HG03135 (cell line): Measurements from ENCODE around the gene TMIGD2.
"Not testable (repeated sequence)": the region's sequence is repeated elsewhere in the genome, so short reads cannot be mapped to it uniquely, and the experiment has no call there.

Experiments
- ATAC-seq: cut with Tn5 transposase; IDR thresholded peaks from one replicate; pipeline ENCODE4 v1.9.1; 2021; ENCODE audit warnings: mild to moderate bottlenecking, moderate library complexity; ENCODE audit not compliant: unreplicated experiment

The TMIGD2 gene, protein sequence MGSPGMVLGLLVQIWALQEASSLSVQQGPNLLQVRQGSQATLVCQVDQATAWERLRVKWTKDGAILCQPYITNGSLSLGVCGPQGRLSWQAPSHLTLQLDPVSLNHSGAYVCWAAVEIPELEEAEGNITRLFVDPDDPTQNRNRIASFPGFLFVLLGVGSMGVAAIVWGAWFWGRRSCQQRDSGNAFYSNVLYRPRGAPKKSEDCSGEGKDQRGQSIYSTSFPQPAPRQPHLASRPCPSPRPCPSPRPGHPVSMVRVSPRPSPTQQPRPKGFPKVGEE

DNA sequence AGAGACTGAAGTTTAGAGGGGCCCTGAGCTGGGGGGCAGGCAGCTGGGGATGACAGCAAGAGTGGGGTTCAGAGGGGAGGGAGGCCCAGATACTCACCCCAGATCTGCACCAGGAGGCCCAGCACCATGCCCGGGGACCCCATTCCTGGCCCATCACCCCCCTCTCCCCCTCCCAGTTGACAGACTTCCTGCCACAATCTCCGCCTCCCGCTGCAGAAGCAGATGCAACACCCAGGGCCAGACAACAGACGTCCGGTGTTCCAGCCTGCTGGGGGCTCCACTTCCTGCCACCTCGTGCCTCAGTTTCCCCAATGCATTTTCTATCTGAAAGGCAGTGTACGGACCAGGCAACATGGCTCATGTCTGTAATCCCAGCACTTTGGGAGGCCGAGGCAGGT is at the start of gene TMIGD2:
TSS of gene TMIGD2 (minus strand) at position 147 of the 398 bp plus-strand sequence. CDS start at position 143, 4 bp downstream.
- ATAC-seq = no peak

DNA sequence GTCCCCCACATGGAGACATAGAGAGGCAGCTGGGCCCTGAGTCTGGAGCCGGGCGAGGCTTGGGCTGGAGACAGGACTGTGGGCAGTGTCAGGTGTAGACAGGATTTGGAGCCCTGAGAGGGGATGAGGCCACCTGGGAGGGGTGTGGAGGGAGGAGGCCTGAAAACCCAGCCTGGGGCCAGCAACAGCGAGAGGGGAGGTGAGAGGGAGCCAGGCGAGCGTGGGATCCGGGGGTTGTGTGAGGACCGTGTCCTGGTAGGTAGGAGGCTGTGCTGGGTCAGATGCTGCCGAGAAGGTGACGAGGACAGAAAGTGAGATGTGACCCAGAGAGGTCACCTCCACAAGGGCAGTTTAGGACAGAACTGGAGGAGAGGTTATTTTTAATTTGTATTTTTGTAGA is 48.5 kb upstream of the TMIGD2 start:
- ATAC-seq = no peak

DNA sequence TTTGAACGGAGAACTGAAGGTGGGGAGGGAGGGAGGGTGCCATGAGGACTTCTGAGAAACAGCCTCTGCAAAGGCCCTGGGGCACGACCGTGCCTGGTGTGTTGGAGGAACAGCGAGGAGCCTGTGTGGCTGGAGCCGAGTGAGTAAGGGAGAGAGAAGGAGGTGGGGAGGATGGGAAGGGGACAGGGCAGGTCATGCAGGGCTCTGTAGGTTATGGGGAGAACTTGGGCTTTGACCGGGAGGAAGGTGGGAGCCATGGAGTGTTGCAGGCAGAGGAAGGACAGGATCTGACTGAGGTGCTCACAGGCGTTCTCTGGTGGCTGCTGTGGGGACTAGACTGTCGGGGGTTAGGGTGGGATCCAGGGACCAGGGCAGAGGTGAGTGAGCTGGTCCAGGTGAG is 47.9 kb upstream of the TMIGD2 start:
- ATAC-seq = no peak

DNA sequence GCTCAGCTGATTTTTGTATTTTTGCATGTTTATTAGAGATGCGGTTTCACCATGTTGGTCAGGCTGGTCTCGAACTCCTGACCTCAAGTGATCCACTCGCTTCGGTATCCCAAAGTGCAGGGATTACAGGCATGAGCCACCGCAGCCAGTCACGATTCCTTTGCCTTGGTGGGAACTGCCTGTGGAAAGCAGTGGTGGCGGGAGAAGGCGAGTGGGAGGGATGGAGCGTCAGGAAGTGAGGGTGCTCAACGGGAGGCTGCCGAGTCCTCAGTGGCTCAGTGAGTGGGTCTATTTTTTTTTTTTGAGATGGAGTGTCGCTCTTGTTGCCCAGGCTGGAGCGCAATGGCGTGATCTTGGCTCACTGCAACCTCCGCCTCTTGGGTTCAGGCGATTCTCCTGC is 47.0 kb upstream of the TMIGD2 start:
- not testable (repeated sequence) for ATAC-seq

DNA sequence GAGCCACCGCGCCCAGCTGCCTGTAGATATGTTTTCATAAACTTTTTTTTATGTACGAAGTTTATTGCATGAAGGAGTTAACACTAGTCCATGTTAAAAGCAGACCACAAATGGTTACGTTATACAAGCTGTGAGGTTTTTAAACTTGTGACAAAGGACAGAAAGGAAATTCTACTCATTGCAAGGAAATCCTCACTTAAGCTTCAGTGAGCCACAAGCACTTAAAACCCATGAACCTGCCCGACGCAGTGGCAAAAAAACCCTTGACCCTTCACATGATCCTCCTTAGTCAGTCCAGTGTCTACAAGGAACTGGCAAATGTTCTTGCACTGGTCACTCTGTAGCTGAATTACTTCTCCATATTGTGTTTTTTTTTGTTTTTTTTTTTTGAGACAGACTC is 45.3 kb upstream of the TMIGD2 start:
- ATAC-seq = no peak

DNA sequence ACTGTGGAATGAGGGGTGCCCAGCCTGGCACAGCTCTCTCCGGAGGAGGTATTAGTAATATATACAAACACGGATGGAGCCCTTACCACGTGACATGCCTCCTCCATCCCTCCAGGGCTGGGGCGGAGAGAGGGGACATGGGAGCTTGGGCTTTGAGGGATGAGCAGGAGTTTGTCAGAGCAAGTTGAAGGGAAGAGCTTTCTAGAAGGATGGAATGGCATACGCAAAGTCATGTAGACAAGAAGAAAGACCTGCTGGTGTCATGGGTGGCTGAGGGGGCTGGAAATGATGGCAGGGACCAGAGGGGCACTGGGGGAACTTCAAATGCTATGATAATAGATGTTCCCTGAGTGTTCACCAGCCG is 43.8 kb upstream of the TMIGD2 start:
- ATAC-seq = no peak

DNA sequence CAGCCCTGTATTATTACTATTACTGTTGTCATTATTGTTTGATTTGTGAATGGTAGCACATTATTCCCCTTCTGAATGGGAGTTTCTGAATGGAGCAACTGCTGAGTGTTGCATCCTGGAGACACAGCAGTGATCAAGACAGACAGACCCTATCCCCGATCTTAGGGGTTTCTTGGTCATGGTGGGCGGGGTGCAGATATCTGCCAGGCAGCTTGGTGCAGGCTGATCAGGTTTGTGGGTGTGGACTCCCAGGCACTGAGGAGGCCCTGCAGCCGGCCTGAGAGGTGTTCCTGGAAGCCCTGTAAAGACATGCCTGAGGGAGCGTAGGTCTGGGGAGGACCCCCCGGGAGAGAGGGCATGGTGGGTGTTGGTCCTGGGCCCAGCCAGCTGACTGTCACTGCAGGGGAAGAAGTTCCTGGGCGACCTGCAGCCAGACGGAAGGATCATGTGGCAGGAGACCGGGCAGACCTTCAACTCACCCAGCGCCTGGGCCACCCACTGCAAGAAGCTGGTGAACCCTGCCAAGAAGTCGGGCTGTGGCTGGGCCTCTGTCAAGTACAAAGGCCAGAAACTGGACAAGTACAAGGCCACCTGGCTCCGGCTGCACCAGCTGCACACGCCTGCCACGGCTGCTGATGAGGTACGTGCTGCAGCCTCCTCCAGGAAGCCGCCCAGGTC is 43.3 kb upstream of the TMIGD2 start:
- ATAC-seq = no peak

DNA sequence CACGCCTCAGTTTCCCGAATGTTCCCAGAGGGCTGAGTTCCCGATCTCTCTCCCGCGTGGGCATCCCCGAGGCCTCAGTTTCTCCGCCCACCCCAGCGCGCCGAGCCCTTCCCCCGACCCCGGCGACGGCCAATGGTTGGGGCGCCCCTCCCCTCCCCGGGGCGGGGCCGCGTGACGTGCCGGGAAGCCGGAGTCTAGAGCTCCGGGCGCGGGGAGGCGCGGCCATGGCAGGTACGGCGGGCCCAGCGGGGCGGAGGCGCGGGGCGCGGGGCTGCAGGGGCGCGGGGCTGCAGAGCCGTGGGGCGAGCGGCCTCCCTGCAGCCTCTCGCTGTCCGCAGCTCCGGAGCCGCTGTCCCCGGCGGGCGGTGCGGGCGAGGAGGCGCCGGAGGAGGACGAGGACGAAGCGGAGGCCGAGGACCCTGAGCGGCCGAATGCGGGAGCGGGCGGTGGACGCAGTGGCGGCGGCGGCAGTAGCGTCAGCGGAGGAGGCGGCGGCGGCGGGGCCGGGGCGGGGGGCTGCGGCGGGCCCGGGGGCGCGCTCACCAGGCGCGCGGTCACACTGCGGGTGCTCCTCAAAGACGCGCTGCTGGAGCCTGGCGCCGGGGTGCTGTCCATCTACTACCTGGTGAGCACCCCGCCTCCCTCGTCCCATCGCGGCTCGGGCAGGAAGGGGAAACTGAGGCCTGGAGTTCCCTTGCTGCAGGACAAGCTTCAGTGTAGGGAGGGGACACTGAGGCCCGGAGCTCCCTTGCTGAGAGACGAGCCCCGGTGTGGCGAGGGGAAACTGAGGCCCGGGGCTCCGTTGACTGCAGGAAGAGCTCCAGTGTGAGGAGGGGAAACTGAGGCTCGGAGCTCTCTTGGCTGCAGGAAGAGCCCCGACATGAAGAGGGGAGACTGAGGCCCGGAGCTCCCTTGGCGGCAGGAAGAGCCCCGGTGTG is 41.5 kb upstream of the TMIGD2 start, which contains the start of gene MPND:
TSS of gene MPND (plus strand) at position 193 of the 938 bp plus-strand sequence. CDS start at position 225, 32 bp downstream.
- ATAC-seq = peak; percentile 47

DNA sequence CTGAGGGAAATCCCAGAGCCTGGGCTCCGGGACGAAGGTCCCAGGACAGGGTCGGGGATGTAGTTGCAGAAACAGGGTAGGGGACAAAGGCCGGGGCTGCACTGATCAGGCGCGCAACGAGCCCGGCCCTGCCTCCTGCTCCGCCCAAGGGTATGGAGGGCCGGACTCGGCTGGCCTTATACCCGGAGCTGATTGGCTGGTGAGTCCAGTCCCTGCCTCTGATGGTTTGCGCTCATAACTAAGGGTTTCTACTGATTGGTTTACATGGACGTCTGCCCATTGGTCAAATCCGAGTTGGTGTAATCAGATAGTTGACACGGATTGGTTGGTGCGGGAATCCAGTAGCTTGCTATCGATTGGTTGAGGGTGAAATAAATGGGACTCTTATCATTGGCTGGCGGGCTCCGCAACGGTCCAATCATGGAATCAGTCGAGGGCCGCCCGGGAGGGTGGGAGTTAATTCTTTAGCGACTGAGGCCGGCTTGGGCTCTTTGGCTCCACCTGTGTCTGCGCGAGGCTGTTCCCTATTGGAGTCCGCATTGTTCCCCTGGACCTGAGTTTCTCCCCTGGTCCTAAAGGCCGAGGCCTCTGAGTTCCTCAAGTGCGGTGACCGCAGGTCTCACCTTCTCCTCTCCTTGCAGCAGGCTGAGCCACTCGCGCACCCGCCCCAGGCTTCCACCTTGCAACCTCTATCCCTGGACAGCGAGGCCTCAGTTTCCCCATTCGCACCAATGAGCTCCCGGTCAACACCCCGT is 40.6 kb upstream of the TMIGD2 start:
- ATAC-seq = peak; percentile 86

DNA sequence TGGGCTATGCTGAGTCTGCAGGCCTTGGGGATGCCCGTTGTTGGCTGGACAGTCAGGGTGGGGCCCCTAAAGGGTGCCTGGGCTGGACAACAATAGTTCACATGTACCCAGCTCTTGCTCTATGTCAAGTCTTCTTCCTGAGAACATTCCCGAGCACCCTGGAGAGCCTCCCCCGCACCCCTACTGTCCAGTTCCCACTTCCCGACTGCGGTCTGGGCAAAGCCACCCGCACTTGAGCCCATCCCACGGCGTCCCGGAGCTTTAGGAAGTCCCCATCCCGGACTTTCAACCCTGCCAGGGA is 40.1 kb upstream of the TMIGD2 start:
- ATAC-seq = no peak

DNA sequence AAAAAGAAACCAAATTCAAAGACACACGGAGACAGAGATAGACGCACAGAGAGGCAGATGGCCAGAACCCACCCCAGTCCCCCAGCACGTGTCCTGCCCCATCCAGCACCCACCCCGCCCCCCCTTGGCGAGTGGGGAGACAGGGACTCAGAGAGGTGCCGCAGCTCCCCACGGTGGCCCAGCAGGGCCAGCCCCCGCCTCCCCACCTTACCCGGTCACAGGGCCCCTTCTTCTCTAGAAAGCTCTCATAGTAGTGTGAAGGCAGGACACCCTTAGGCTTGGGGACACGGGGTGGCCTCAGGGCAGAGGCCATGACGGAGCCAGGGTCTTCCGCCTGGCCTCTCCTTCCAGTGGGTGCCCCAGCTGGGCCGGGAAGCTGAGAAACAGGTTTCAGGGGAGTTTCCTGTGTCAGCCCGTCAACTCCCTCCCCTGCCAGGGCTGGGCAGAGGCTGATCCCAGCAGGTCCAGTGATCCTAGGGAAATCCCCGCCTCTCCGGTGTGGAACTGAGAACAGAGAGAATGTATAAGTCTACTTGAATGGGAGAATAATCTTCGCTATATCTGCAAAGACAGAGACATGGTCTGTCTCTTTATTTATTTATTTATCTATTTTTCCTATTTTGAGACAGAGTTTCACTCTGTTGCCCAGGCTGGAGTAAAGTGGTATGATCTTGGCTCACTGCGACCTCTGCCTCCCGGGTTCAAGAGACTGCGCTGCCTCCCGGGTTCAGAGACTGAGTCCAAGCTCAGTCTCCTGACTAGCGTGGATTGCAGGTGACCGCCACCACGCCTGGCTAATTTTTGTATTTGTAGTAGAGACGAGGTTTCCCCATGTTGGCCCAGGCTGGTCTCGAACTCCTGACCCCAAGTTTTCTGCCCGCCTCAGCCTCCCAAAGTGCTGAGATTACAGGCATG is 36.5 kb upstream of the TMIGD2 start, which contains the start of gene STAP2:
TSS of gene STAP2 (minus strand) at position 387 of the 915 bp plus-strand sequence. CDS start at position 313, 74 bp downstream.
- no peak for ATAC-seq

DNA sequence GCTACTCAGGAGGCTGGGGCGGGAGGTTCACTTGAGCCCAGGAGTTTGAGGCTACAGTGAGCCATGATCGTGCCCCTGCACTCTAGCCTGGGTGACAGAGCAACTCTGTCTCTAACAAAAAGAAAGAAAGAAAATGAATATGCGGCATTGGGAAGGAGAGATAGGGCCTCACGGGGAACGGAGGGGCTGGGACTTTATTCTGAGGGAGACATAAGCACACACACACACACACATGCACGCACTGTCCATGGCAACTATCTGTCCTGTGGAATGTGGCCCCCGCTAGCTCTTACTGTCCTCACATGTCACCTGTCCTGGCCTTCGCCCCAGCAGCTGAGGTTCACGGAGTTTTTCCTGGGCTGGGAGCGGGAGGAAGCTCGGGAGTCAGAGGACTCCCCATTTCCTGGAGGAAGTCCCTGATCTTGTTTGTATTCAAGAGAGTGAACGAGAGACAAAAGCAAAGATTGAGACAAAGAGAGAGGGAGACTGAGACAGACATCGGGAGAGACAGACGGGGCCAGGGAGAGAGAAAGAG is 35.8 kb upstream of the TMIGD2 start:
- no peak for ATAC-seq

DNA sequence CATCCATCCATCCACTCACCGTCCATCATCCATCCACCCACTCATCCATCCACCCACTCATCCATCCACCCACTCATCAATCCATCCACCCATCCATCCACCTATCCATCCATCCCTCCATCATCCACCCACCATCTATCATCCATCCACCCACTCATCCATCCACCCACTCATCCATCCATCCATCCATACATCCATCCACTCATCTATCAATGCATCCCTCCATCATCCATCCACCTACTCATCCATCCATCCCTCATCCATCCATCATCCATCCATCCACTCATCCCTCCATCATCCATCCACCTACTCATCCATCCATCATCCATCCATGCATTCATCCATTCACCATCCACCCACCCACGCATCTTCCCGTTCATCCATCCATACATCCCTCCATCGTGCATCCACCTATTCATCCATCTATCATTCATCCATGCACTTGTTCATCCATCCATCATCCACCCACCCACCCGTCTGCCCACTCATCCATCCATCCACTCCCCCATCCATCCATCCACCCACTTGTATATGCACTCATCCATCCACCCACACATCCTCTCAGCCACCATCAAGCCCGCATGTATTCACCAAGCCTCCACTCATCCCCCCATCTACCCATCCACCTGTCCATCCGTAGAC is 32.9 kb upstream of the TMIGD2 start:
- ATAC-seq = no peak

DNA sequence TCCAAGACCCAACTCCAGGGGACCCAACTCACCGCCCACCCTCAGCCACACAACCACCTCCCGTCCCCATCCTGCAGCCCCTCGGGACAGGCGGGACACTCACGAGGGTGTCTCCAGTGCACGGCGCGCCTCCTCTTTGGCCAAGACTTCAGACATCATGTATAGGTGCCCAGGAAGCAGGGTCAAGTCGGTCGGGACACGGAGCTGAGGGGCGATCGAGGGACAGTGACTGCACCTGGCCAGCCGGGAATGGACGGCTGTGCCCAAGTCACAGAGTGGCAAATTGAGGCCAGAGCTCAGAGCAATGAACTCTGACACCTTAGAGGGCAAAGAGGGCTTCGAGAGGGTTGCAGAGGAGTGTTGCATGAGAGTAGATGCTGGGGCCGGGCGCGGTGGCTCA is 27.7 kb upstream of the TMIGD2 start:
- no peak for ATAC-seq

DNA sequence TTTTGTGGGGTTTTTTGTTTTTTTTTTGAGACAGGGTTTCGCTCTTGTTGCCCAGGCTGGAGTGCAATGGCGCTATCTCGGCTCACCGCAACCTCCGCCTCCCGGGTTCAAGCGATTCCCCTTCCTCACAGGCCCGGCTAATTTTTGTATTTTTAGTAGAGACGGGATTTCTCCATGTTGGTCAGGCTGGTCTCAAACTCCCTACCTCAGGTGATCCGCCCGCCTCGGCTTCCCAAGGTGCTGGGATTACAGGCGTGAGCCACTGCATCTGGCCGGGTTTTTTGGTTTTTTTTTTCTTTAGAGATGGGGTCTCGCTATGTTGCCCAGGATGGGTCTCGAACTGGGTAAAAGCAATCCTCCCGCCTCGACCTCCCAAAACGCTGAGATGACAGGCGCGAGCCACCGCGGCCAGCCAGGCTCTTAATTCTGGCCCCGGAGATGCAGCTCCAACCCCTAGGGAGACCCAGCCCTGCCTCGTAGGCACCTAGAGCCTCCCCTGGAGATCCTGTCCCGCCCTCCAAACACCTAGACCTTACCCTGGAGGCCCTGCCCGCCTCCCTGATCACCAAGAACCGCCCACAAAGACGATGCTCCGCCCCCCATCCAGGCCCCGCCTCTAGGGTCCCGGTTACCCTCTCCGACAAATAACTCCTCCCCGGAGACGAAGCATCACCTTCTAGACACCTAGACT is 26.9 kb upstream of the TMIGD2 start:
- ATAC-seq = not testable (repeated sequence)

DNA sequence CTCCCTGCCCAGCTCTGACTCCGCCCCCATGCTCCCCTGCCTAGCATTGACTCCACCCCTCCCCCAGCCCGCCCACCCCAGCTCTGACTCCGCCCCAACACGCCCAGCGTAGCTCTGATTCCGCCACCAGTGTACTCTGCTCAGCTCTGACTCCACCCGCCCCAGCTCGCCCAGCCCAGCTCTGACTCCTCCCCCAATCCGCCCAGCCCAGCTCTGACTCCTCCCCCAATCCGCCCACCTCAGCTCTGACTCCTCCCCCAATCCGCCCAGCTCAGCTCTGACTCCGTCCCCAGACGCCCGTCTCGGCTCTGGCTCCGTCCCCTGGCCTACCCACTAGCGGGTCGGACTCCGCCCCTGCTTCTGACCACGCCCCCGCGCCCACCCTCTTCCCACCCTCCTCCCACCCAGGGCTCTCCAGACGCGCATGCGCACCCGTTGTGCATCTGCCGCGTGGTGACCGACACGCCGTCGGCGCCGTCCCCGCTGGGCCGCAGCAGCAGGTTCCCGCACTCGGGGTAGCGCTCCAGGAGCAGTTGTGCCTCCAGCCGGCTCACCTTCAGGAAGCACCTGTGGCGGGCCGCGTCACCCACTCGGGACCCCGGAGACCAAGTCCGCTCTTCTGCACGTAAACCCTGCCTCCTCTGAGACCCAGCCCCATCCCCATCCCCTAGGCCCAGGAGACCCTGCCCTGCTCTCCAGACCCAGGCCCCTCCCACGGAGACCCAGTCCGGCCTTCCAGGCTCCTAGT is 26.2 kb upstream of the TMIGD2 start:
- peak; percentile 55 for ATAC-seq

DNA sequence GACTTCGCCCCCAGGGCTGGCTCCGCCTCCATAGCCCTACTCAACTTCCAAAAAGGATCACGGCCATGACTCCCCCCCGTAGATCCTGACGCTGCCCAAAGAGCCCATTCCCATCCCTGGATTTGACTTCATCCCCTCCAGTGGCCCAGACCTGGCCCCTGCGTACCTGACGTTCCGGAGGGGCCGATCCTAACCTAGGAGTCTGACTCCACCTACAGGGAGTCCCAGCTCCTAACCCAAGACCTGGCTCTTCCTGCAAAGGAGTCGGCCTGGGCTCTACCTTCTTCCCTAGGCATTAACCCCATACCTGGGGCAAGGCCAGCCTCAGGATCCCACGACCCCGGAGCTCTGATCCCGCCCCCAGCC is 25.7 kb upstream of the TMIGD2 start:
- peak; percentile 3 for ATAC-seq
